Activated naive CD4-positive, alpha-beta T cell treated with anti-CD3 and anti-CD28 coated beads, Interleukin-2, amount 50 U/mL, for 72 hours (primary cell): Measurements from ENCODE around the gene ACOT11. TPM values are rescaled to one million over a fixed set of nuclear protein-coding genes. Genes with fewer than 3 reads are reported as not detected.
"Not testable (repeated sequence)": the region's sequence is repeated elsewhere in the genome, so short reads cannot be mapped to it uniquely, and the experiment has no call there.

ENCODE experiments used
- ATAC-seq, 2 donors: fragments of 150-1000 bp; cut with Tn5 transposase; 2 replicates each; pipeline ENCODE4 v1.10.0; 2021; ENCODE audit warnings: mild to moderate bottlenecking in 2 of 2, moderate library complexity in 2 of 2
- DNase-seq, 2 donors: peaks; one replicate each; pipeline ENCODE4 v3.0.0; 2021 to 2022; ENCODE audit warnings: low spot score in 2 of 2
- H3K27ac Mint-ChIP-seq, 2 donors: one replicate each; pipeline ENCODE4 v1.8.0; 2022; ENCODE audit warnings: mild to moderate bottlenecking in 2 of 2, mixed read lengths in 2 of 2
- H3K36me3 Mint-ChIP-seq, 2 donors: one replicate each; pipeline ENCODE4 v1.8.0; 2022; ENCODE audit warnings: mixed read lengths in 2 of 2
- H3K9me3 Mint-ChIP-seq, 2 donors: one replicate each; pipeline ENCODE4 v1.8.0; 2022; ENCODE audit warnings: mixed read lengths in 2 of 2
- total RNA-seq, 2 donors: library from RNA; stranded (reverse); gene quantifications; one replicate each; pipeline ENCODE4 v1.2.3, GENCODE V29; 2022

Gene ACOT11
- total RNA-seq, 2 donors from 2014 or later = 1.0 to 4.5 TPM

GRCh38 chr1:54607821-54608565, 60.0 kb downstream of the ACOT11 start:
- no peaks in the 10 kb centered on the region for H3K9me3 Mint-ChIP-seq
- DNase-seq (no peak), ATAC-seq (no peak)
- no peak overlapping the region for H3K27ac Mint-ChIP-seq
- no peaks in the 10 kb centered on the region for H3K36me3 Mint-ChIP-seq

GRCh38 chr1:54608566-54609230, 60.7 kb downstream of the ACOT11 start:
- ATAC-seq = no peak
- no peak for DNase-seq
- Mint-ChIP-seq H3K36me3 (no peaks in the 10 kb centered on the region), H3K27ac (no peak overlapping the region), H3K9me3 (no peaks in the 10 kb centered on the region)

- no peak for ATAC-seq
- DNase-seq = no peak
- Mint-ChIP-seq H3K9me3 (no peaks in the 10 kb centered on the region), H3K27ac (no peak overlapping the region), H3K36me3 (no peaks in the 10 kb centered on the region)
Measured at GRCh38 chr1:54609301-54609921, 61.4 kb downstream of the ACOT11 start.

GRCh38 chr1:54610048-54610447, 62.0 kb downstream of the ACOT11 start:
- DNase-seq = no peak
- Mint-ChIP-seq H3K36me3 (no peaks in the 10 kb centered on the region), H3K9me3 (no peaks in the 10 kb centered on the region), H3K27ac (no peak overlapping the region)
- no peak for ATAC-seq

- ATAC-seq (no peak), DNase-seq (no peak)
- Mint-ChIP-seq H3K27ac (no peak overlapping the region), H3K36me3 (no peaks in the 10 kb centered on the region), H3K9me3 (no peaks in the 10 kb centered on the region)
Measured at GRCh38 chr1:54610601-54611580, 62.9 kb downstream of the ACOT11 start.

GRCh38 chr1:54611621-54612020, 63.6 kb downstream of the ACOT11 start:
- H3K36me3 Mint-ChIP-seq = no peaks in the 10 kb centered on the region
- ATAC-seq = no peak
- no peak for DNase-seq
- H3K27ac Mint-ChIP-seq = no peak overlapping the region
- H3K9me3 Mint-ChIP-seq = no peaks in the 10 kb centered on the region

GRCh38 chr1:54614024-54614423, 66.0 kb downstream of the ACOT11 start:
- Mint-ChIP-seq H3K27ac (peak overlapping the region in 1 of 2 donors; percentile 88), H3K9me3 (no peaks in the 10 kb centered on the region), H3K36me3 (no peaks in the 10 kb centered on the region)
- DNase-seq = no peak
- ATAC-seq = no peak

GRCh38 chr1:54614563-54614962, 66.5 kb downstream of the ACOT11 start:
- no peaks in the 10 kb centered on the region for H3K36me3 Mint-ChIP-seq
- H3K27ac Mint-ChIP-seq = no peak overlapping the region
- ATAC-seq = no peak
- H3K9me3 Mint-ChIP-seq = no peaks in the 10 kb centered on the region
- DNase-seq = no peak

- Mint-ChIP-seq H3K9me3 (no peaks in the 10 kb centered on the region), H3K27ac (no peak overlapping the region), H3K36me3 (no peaks in the 10 kb centered on the region)
- no peak for ATAC-seq
- no peak for DNase-seq
Measured at GRCh38 chr1:54615531-54616279, 67.7 kb downstream of the ACOT11 start.

- no peak overlapping the region for H3K27ac Mint-ChIP-seq
- no peaks in the 10 kb centered on the region for H3K36me3 Mint-ChIP-seq
- no peaks in the 10 kb centered on the region for H3K9me3 Mint-ChIP-seq
- DNase-seq = no peak
- ATAC-seq = no peak
Measured at GRCh38 chr1:54619749-54620148, 71.7 kb downstream of the ACOT11 start.

- no peak for DNase-seq
- Mint-ChIP-seq H3K9me3 (no peaks in the 10 kb centered on the region), H3K36me3 (no peaks in the 10 kb centered on the region), H3K27ac (peak within 1 kb of the TSS in 1 of 2 donors; percentile 61)
- ATAC-seq = no peak
Measured at GRCh38 chr1:54623216-54624007, 75.4 kb downstream of the ACOT11 start, which contains the start of gene FAM151A. Gene FAM151A (minus strand): TSS chr1:54623525. CDS start chr1:54623395, 130 bp downstream.

GRCh38 chr1:54624466-54625464, 76.7 kb downstream of the ACOT11 start:
- ATAC-seq (no peak), DNase-seq (no peak)
- no peaks in the 10 kb centered on the region for H3K9me3 Mint-ChIP-seq
- no peaks in the 10 kb centered on the region for H3K36me3 Mint-ChIP-seq
- peak overlapping the region in 1 of 2 donors; percentile 61 for H3K27ac Mint-ChIP-seq

GRCh38 chr1:54627196-54627595, 79.2 kb downstream of the ACOT11 start:
- ATAC-seq = no peak
- H3K9me3 Mint-ChIP-seq = no peaks in the 10 kb centered on the region
- H3K27ac Mint-ChIP-seq = no peak overlapping the region
- no peaks in the 10 kb centered on the region for H3K36me3 Mint-ChIP-seq
- DNase-seq = no peak

GRCh38 chr1:54635804-54636203, 87.8 kb downstream of the ACOT11 start:
- not testable (repeated sequence) for H3K9me3 Mint-ChIP-seq, DNase-seq

More at GRCh38 chr1:54635804-54636203, 87.8 kb downstream of the ACOT11 start:
- H3K36me3 Mint-ChIP-seq, ATAC-seq, H3K27ac Mint-ChIP-seq: not testable (repeated sequence)
